A549 (cell line): ENCODE data around the gene TSPAN5.

Experiments
- CEBPB ChIP-seq, 2 experiments: fragments of >200 bp in 1 of 2; sonication (Bioruptor Twin) in 1 of 2; formaldehyde crosslinking in 1 of 2; IDR thresholded peaks; 2 replicates each; pipeline ENCODE4 v1.6.1; 2012 to 2016
- CHD2 ChIP-seq: fragments of 150-350 bp; IDR thresholded peaks from 2 replicates; pipeline ENCODE4 v1.6.1; 2014; ENCODE audit warnings: low read length; ENCODE audit not compliant: partially characterized antibody
- KDM5A ChIP-seq: fragments of 200-600 bp; sonication (generic); IDR thresholded peaks from 2 replicates; pipeline ENCODE4 v1.6.1; 2016; ENCODE audit warnings: antibody characterized with exemption, mild to moderate bottlenecking
- MYC ChIP-seq: IDR thresholded peaks from 2 replicates; pipeline ENCODE4 v1.6.1; 2012; ENCODE audit warnings: mild to moderate bottlenecking, inconsistent platforms, low read length, improper control_type of control experiment, borderline replicate concordance
- NR3C1 ChIP-seq: fragments of >200 bp; sonication (Bioruptor Twin); formaldehyde crosslinking; IDR thresholded peaks from 3 replicates; pipeline ENCODE4 v1.6.1; 2017
- RFX5 ChIP-seq: fragments of 450-650 bp; IDR thresholded peaks from 2 replicates; pipeline ENCODE4 v1.7.1; 2014; ENCODE audit warnings: antibody characterized with exemption, mild to moderate bottlenecking, moderate library complexity
- USF2 ChIP-seq: fragments of 450-650 bp; IDR thresholded peaks from 2 replicates; pipeline ENCODE4 v1.6.1; 2014; ENCODE audit warnings: antibody characterized with exemption
- TF ChIP-seq, protein P1 (sequence below): fragments of >200 bp; sonication (Bioruptor Twin); formaldehyde crosslinking; IDR thresholded peaks from 3 replicates; pipeline ENCODE4 v1.5.1; 2016
- TF ChIP-seq, protein P2 (sequence below): IDR thresholded peaks from 2 replicates; pipeline ENCODE4 v1.6.1; 2012

DNA sequence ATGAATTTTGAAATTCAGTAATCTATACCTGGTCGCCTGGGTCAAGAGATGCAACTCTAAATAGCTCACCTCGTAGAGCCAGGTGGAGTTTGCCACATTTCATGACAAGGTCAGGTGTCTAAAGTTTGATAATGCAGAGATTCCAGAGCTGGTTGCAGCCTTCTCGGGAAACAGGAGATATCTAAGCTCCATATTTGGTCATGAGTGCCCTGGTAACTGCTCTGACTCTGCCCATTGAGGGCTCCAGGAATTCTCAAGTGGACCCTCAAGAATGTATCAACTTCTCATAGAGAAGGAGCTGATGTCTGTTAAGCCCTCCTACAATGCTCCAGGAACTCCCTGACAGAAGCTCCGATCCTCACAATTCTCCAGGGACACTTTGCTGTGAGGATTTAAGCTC, 33.2 kb upstream of the TSPAN5 start:
- TF ChIP-seq KDM5A, result no peak
- TF ChIP-seq, protein P1, sequence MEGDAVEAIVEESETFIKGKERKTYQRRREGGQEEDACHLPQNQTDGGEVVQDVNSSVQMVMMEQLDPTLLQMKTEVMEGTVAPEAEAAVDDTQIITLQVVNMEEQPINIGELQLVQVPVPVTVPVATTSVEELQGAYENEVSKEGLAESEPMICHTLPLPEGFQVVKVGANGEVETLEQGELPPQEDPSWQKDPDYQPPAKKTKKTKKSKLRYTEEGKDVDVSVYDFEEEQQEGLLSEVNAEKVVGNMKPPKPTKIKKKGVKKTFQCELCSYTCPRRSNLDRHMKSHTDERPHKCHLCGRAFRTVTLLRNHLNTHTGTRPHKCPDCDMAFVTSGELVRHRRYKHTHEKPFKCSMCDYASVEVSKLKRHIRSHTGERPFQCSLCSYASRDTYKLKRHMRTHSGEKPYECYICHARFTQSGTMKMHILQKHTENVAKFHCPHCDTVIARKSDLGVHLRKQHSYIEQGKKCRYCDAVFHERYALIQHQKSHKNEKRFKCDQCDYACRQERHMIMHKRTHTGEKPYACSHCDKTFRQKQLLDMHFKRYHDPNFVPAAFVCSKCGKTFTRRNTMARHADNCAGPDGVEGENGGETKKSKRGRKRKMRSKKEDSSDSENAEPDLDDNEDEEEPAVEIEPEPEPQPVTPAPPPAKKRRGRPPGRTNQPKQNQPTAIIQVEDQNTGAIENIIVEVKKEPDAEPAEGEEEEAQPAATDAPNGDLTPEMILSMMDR, result no peak
- no peak for TF ChIP-seq CEBPB (IDR thresholded peaks at IDR 0.05)
- no peak for TF ChIP-seq MYC
- no peak for TF ChIP-seq NR3C1
- no peak for TF ChIP-seq USF2
- TF ChIP-seq, protein P2, sequence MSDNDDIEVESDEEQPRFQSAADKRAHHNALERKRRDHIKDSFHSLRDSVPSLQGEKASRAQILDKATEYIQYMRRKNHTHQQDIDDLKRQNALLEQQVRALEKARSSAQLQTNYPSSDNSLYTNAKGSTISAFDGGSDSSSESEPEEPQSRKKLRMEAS, result no peak
- no peak for TF ChIP-seq CHD2
- TF ChIP-seq RFX5, result no peak
